PC-9 (cell line): ENCODE data around the gene RAPGEF1. TPM values are rescaled to one million over a fixed set of nuclear protein-coding genes. Genes with fewer than 3 reads are reported as not detected.
"Not testable (repeated sequence)": the region's sequence is repeated elsewhere in the genome, so short reads cannot be mapped to it uniquely, and the experiment has no call there.

Experiments used
- BruUV-seq: library from RNA; stranded (reverse); fragments of 400-500 nt; replicated peaks from 2 replicates; lab custom pipeline; 2021; lab: Mats Ljungman, UMichigan
- CTCF ChIA-PET: fragments of 300-600 bp; sonication (Branson Sonifier 250); formaldehyde crosslinking; loops from one replicate; lab custom pipeline; 2022; ENCODE audit warnings: antibody characterized with exemption; lab: Charles Lee
- POLR2A ChIA-PET: fragments of 300-600 bp; sonication (Branson Sonifier 250); formaldehyde crosslinking; loops from one replicate; lab custom pipeline; 2022; ENCODE audit warnings: antibody characterized with exemption; ENCODE audit not compliant: unreplicated experiment; lab: Charles Lee
- DNase-seq, 2 experiments: peaks; one replicate each; pipeline versions ENCODE4 v3.0.0 to v3.0.0-alpha.2; 2015 to 2022; ENCODE audit warnings: mixed read lengths in 1 of 2
- H2AFZ ChIP-seq: fragments of 200-600 bp; sonication (generic); 2 replicates; pipeline ENCODE4 v1.8.1; 2017; ENCODE audit warnings: antibody characterized with exemption
- H3F3A ChIP-seq: fragments of 200-600 bp; sonication (generic); 2 replicates; pipeline ENCODE4 v1.8.1; 2017; ENCODE audit warnings: antibody characterized with exemption, mild to moderate bottlenecking, low read depth; ENCODE audit not compliant: insufficient read depth
- H3K27ac ChIP-seq: fragments of 200-600 bp; sonication (generic); 2 replicates; pipeline ENCODE4 v1.6.1; 2016; ENCODE audit warnings: mixed run types
- H3K27me3 ChIP-seq: fragments of 200-600 bp; sonication (generic); 2 replicates; pipeline ENCODE4 v1.6.1; 2016; ENCODE audit warnings: low read depth, mixed run types; ENCODE audit not compliant: insufficient read depth
- H3K36me3 ChIP-seq: fragments of 200-600 bp; sonication (generic); 2 replicates; pipeline ENCODE4 v1.6.1; 2016; ENCODE audit warnings: low read depth, mixed run types
- H3K4me1 ChIP-seq: fragments of 200-600 bp; sonication (generic); replicated peaks from 2 replicates; pipeline ENCODE4 v1.6.1; 2016; ENCODE audit warnings: mixed run types; ENCODE audit not compliant: insufficient read depth
- H3K4me2 ChIP-seq: fragments of 200-600 bp; sonication (generic); 2 replicates; pipeline ENCODE4 v1.6.1; 2017; ENCODE audit warnings: mixed run types
- H3K4me3 ChIP-seq: fragments of 200-600 bp; sonication (generic); 2 replicates; pipeline ENCODE4 v1.6.1; 2016; ENCODE audit warnings: mixed run types
- H3K79me2 ChIP-seq: fragments of 200-600 bp; sonication (generic); 2 replicates; pipeline ENCODE4 v1.6.1; 2017; ENCODE audit warnings: low read depth, mixed run types
- H3K9me2 ChIP-seq: fragments of 200-600 bp; sonication (generic); 2 replicates; pipeline ENCODE4 v1.8.1; 2017; ENCODE audit warnings: mild to moderate bottlenecking; ENCODE audit not compliant: insufficient read depth
- H3K9me3 ChIP-seq: fragments of 200-600 bp; sonication (generic); 2 replicates; pipeline ENCODE4 v1.8.1; 2016; ENCODE audit warnings: low read depth; ENCODE audit not compliant: insufficient read depth
- H4K20me1 ChIP-seq: fragments of 200-600 bp; sonication (generic); 2 replicates; pipeline ENCODE4 v1.8.1; 2017; ENCODE audit not compliant: insufficient read depth
- EZH2 ChIP-seq: fragments of 200-600 bp; sonication (generic); IDR thresholded peaks from 2 replicates; pipeline ENCODE4 v1.8.0; 2017; ENCODE audit warnings: antibody characterized with exemption, low read depth
- intact Hi-C: fragments of 100-400 bp; cut with micrococcal nuclease; formaldehyde crosslinking; loops from one replicate; pipeline ENCODE4 v1.10.0; 2022; ENCODE audit not compliant: unreplicated experiment
- total RNA-seq: library from RNA; stranded (reverse); gene quantifications from 2 replicates; pipeline ENCODE4 v1.2.3, GENCODE V29; 2021
- TF ChIP-seq, protein P1 (sequence below): fragments of 200-600 bp; sonication (generic); conservative IDR thresholded peaks from 2 replicates; pipeline ENCODE4 v1.6.1; 2017; ENCODE audit warnings: mixed run types, antibody characterized with exemption, mild to moderate bottlenecking, moderate library complexity

Gene RAPGEF1
- total RNA-seq, 1 experiment from 2014 or later = 66.5 TPM

DNA sequence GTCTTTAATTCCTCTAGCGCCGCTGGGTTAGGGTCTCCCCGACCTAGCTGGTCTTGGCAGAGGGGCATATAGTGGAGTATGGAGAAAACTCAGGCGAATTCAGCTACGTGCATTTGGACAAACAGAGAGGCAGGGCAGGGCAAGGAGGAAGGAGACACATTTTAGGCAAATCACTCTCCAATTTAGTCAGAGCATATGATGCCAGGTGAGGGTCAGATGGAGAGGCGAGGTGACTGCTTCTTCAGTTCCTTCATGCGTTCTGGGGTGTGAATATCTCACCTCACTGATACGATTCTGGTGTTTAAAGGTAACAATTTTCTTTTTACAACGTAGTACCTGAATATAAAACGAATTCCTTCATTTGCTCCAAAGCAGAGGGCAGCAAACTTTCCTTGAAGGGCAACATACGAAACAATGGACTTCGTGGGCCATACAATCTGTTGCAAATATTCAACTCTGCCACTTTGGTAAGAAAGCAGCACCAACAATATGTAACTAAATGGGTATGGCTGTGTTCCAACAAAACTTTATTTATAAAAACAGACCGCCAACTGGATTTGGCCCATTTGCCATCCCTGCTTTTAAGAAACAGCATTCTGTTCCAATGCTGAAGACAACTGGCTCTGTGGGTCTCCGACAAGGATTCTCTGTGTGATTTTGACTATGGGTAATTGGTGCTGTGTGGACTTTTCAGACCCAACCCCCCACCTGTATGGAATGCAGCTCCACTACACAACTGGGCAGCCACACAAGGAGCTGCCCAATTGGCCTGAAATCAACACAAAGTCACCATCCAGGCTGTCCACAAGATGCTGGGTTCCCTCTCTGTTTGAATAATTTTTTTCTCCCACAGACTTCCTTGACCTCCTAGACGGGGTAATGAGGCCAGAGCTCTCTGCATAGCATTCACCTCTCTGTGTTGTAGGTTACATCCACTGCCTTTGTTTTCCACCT is 53.8 kb downstream of the RAPGEF1 start:
- no peaks in the 10 kb centered on the region for H3K36me3 ChIP-seq
- H3K4me2 ChIP-seq = no peak overlapping the region
- POLR2A ChIA-PET = no interaction called here
- H4K20me1 ChIP-seq = no peaks in the 10 kb centered on the region
- H3K4me1 ChIP-seq = no peaks in the 10 kb centered on the region
- no peak overlapping the region for H2AFZ ChIP-seq
- H3K27me3 ChIP-seq = no peaks in the 10 kb centered on the region
- H3K27ac ChIP-seq = no peak overlapping the region
- H3K4me3 ChIP-seq = no peak overlapping the region
- CTCF ChIA-PET = no interaction called here
- DNase-seq = no peak
- intact Hi-C loops = no loop called here
- no TSS peak for BruUV-seq
- TF ChIP-seq EZH2 = no peak
- TF ChIP-seq, protein P1, sequence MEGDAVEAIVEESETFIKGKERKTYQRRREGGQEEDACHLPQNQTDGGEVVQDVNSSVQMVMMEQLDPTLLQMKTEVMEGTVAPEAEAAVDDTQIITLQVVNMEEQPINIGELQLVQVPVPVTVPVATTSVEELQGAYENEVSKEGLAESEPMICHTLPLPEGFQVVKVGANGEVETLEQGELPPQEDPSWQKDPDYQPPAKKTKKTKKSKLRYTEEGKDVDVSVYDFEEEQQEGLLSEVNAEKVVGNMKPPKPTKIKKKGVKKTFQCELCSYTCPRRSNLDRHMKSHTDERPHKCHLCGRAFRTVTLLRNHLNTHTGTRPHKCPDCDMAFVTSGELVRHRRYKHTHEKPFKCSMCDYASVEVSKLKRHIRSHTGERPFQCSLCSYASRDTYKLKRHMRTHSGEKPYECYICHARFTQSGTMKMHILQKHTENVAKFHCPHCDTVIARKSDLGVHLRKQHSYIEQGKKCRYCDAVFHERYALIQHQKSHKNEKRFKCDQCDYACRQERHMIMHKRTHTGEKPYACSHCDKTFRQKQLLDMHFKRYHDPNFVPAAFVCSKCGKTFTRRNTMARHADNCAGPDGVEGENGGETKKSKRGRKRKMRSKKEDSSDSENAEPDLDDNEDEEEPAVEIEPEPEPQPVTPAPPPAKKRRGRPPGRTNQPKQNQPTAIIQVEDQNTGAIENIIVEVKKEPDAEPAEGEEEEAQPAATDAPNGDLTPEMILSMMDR = no peak
- no peaks in the 10 kb centered on the region for H3K79me2 ChIP-seq
- no peaks in the 10 kb centered on the region for H3K9me2 ChIP-seq
- H3K9me3 ChIP-seq = no peaks in the 10 kb centered on the region
- H3F3A ChIP-seq = no peaks in the 10 kb centered on the region

- H4K20me1 ChIP-seq, H3K36me3 ChIP-seq, H3K9me2 ChIP-seq, H3K4me2 ChIP-seq, POLR2A ChIA-PET, H3K4me3 ChIP-seq, H3K9me3 ChIP-seq, DNase-seq, intact Hi-C loops, H2AFZ ChIP-seq, H3K27me3 ChIP-seq, CTCF ChIA-PET, BruUV-seq, H3K27ac ChIP-seq, H3K79me2 ChIP-seq: not testable (repeated sequence)
- Histone ChIP-seq H3K4me1 (peaks cover 19% of the 10 kb centered on the region), H3F3A (peaks cover 13% of the 10 kb centered on the region)
These were observed 56.8 kb downstream of the RAPGEF1 start for GRCh38 chr9:131683094-131683493.

GRCh38 chr9:131682261-131682660 is 57.6 kb downstream of the RAPGEF1 start:
- no peaks in the 10 kb centered on the region for H3K9me3 ChIP-seq
- 0 out of 2 replicates have a peak, but pooled peaks cover 6% of the 10 kb centered on the region for H3K79me2 ChIP-seq
- ChIA-PET CTCF (no interaction called here), POLR2A (no interaction called here)
- no peak overlapping the region for H3K4me3 ChIP-seq
- H3K27ac ChIP-seq = no peak overlapping the region
- no peak for DNase-seq
- H2AFZ ChIP-seq = no peak overlapping the region
- no peak overlapping the region for H3K4me2 ChIP-seq
- no peaks in the 10 kb centered on the region for H3K27me3 ChIP-seq
- no peaks in the 10 kb centered on the region for H3K36me3 ChIP-seq
- TF ChIP-seq EZH2 = no peak
- TF ChIP-seq, protein P1 = no peak
- no TSS peak for BruUV-seq
- intact Hi-C loops = no loop called here
- no peaks in the 10 kb centered on the region for H3K9me2 ChIP-seq
- H4K20me1 ChIP-seq = no peaks in the 10 kb centered on the region
- H3F3A ChIP-seq = peaks cover 21% of the 10 kb centered on the region
- H3K4me1 ChIP-seq = peaks cover 28% of the 10 kb centered on the region

DNA sequence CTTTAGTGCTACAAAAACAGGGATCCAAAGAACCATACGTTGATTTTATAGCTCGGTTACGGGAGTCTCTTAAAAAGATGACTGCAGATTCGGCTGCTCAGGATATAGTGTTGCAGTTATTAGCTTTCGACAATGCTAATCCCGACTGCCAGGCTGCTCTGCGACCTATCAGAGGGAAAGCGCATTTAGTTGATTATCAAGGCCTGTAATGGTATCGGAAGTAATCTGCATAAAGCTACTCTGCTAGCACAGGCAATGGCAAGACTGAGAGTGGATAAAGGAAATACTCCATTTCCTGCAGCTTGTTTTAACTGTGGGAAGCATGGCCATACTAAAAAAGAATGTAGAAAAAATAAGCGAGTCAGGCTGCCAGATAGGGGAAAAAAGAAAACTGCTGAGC is 58.0 kb downstream of the RAPGEF1 start:
- H3K27ac ChIP-seq, CTCF ChIA-PET, BruUV-seq, H3K79me2 ChIP-seq, H3K36me3 ChIP-seq, H4K20me1 ChIP-seq, DNase-seq, POLR2A ChIA-PET, H3K4me2 ChIP-seq, H3K27me3 ChIP-seq, H2AFZ ChIP-seq, H3K9me3 ChIP-seq, H3K4me3 ChIP-seq, H3K9me2 ChIP-seq, intact Hi-C loops: not testable (repeated sequence)
- peaks cover 32% of the 10 kb centered on the region for H3K4me1 ChIP-seq
- H3F3A ChIP-seq = peaks cover 25% of the 10 kb centered on the region

DNA sequence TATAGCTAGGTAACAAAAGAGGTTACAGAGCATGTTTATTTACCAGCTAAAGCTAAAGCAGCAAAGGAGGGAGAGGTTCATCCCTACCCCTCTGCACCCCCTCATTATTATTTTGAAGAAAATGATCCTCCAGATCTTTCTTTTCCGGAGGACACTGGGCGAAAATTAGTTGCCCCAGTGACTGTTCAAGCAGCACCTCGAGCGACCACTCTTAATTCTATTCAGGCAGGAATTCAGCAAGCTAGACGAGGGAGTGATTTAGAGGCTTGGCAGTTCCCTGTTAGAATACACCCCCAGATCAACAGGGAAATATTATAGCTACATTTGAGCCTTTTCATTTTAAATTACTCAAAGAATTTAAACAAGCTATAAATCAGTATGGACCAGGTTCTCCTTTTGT is 58.8 kb downstream of the RAPGEF1 start:
- H3K9me3 ChIP-seq, H3K27me3 ChIP-seq, H3K4me2 ChIP-seq, BruUV-seq, H3K4me3 ChIP-seq, DNase-seq, H3K79me2 ChIP-seq, CTCF ChIA-PET, intact Hi-C loops, H4K20me1 ChIP-seq, H2AFZ ChIP-seq, H3K36me3 ChIP-seq, H3K27ac ChIP-seq, POLR2A ChIA-PET, H3K9me2 ChIP-seq: not testable (repeated sequence)
- H3K4me1 ChIP-seq = peaks cover 39% of the 10 kb centered on the region
- H3F3A ChIP-seq = peaks cover 32% of the 10 kb centered on the region
